ENCODE results near the gene GZMM. TPM values are rescaled to one million over a fixed set of nuclear protein-coding genes. Genes with fewer than 3 reads are reported as not detected.
A peak's percentile ranks its signal among the peaks of the same experiment; 100 is the strongest.

The GZMM gene
- total and polyA plus RNA-seq, 2 of the 13 experiments (the other 11 are each of a cell fraction or from before 2014, with no cell fraction given) = 0.07 TPM; not detected in 1

DNA sequence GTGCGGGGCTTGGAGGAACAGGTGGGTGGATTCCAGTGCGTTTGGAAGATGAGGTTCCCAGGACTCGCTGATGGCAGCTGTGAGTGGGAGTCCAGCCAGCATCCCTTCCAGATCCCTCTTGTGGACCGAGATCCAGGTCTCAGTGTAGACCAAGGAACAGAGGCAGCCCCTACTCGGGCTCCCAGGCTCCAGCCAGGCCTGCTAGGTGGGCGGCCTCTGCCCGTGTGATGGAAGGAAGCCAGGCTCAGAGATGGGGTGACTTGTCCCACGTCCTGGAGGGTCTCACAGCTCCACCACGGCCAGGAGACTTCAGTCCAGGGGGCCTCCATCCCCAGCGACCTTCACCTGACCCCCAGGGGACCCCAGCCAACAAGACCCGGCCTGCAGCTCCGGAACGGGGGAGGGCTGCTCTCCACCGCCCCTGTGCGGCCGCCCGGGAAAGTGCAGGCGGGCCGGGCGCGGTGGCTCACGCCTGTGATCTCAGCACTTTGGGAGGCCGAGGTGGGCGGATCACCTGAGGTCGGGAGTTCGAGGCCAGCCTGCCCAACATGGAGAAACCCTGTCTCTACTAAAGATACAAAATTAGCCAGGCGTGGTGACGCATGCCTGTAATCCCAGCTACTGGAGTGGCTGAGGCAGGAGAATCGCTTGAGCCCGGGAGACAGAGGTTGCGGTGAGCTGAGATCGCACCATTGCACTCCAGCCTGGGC, 48.3 kb upstream of the GZMM start (continued):
- TF ChIP-seq ZFP90 (CRISPR knock-in tag; IDR thresholded peaks at IDR 0.05; ENCODE audit: borderline replicate concordance) = no peak
- TF ChIP-seq ZNF263 (CRISPR knock-in tag; IDR thresholded peaks at IDR 0.05) = no peak
- TF ChIP-seq ZNF781 (CRISPR knock-in tag; IDR thresholded peaks at IDR 0.05; ENCODE audit: borderline replicate concordance, not compliant biosample characterization) = no peak
- TF ChIP-seq, protein P1, sequence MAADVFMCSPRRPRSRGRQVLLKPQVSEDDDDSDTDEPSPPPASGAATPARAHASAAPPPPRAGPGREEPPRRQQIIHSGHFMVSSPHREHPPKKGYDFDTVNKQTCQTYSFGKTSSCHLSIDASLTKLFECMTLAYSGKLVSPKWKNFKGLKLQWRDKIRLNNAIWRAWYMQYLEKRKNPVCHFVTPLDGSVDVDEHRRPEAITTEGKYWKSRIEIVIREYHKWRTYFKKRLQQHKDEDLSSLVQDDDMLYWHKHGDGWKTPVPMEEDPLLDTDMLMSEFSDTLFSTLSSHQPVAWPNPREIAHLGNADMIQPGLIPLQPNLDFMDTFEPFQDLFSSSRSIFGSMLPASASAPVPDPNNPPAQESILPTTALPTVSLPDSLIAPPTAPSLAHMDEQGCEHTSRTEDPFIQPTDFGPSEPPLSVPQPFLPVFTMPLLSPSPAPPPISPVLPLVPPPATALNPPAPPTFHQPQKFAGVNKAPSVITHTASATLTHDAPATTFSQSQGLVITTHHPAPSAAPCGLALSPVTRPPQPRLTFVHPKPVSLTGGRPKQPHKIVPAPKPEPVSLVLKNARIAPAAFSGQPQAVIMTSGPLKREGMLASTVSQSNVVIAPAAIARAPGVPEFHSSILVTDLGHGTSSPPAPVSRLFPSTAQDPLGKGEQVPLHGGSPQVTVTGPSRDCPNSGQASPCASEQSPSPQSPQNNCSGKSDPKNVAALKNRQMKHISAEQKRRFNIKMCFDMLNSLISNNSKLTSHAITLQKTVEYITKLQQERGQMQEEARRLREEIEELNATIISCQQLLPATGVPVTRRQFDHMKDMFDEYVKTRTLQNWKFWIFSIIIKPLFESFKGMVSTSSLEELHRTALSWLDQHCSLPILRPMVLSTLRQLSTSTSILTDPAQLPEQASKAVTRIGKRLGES (CRISPR knock-in tag; IDR thresholded peaks at IDR 0.05; ENCODE audit: borderline replicate concordance) = no peak
- TF ChIP-seq, protein P2, sequence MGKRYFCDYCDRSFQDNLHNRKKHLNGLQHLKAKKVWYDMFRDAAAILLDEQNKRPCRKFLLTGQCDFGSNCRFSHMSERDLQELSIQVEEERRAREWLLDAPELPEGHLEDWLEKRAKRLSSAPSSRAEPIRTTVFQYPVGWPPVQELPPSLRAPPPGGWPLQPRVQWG (CRISPR knock-in tag; IDR thresholded peaks at IDR 0.05; ENCODE audit: borderline replicate concordance, low read depth) = no peak

DNA sequence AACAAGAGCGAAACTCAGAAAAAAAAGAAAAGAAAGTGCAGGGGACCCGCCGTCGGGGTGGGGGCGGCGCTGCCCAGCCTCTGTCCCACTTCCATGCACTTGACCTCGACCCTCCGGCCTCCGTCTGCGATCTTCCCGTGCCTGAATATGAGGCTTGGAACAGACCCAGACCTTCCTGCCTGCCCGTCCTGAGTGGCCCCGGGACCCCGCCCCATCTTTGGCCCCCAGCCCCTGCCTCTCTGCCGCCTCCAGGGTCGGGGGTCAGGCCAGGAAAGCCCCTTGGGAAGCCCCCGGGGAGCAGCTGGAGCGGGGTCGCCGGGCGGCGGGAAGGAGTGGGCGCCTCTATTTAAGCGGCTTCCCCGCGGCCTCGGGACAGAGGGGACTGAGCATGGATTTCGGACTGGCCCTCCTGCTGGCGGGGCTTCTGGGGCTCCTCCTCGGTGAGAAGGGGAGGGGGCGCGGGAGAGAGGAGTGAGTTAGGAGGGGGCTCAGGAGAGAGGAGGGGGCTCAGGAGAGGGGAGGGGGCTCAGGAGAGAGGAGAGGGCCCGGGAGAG, 47.7 kb upstream of the GZMM start, which contains the start of gene MADCAM1:
Gene MADCAM1 (plus strand): TSS at position 375 of the 554 bp plus-strand sequence. CDS start 14 bp downstream, at position 389.
- Histone ChIP-seq H3K9ac (ENCODE audit: insufficient read depth, low read depth, low read length) (no peak within 1 kb of the TSS), H3K4me2 (ENCODE audit: low read depth, low read length) (peak within 1 kb of the TSS; percentile 55; the same call in 1 of the 2 replicates), H3K27ac (ENCODE audit: extremely low read length, insufficient read depth, low read length) (no peak within 1 kb of the TSS), H3K4me1 (ENCODE audit: insufficient read depth, low read length) (peaks cover 45% of the 10 kb centered on the region), H3K36me3 (replicated peaks in 1 of 2; ENCODE audit: control insufficient read depth in 1 of 2, insufficient read depth in 2 of 2, low read length in 2 of 2) (no peaks in the 10 kb centered on the region), H2AFZ (ENCODE audit: low read length) (no peak within 1 kb of the TSS), H3K79me2 (ENCODE audit: insufficient read depth, low read length) (no peaks in the 10 kb centered on the region), H3K4me3 (replicated peaks in 1 of 3; ENCODE audit: insufficient read depth in 1 of 3, low read depth in 2 of 3, low read length in 3 of 3) (peak within 1 kb of the TSS in 2 of 3 experiments; percentile 55 to 78; a peak in 3 of 6 replicates), H3K27me3 (ENCODE audit: control insufficient read depth in 1 of 2, insufficient read depth in 2 of 2, low read length in 2 of 2) (peaks cover 0 to 4% of the 10 kb centered on the region in 2 experiments; a peak in 2 of 5 replicates), H3K9me3 (ENCODE audit: low read length) (no peaks in the 10 kb centered on the region), H4K20me1 (ENCODE audit: insufficient read depth, low read length) (no peaks in the 10 kb centered on the region)
- POLR2A ChIA-PET = interaction anchor here (2.6 kb wide), 1 partner anchor 10 kb away, joined by 23 read pairs; no protein-coding TSS in a partner anchor
- no TSS peak for BruUV-seq (replicated peaks)
- ATAC-seq = no peak
- no peak for FAIRE-seq
- in situ Hi-C loops (cut with HindIII; ENCODE audit: extremely low pct_ligation_motif_present, low pct_unique_long_range_greater_than_20kb) (no loop called here), intact Hi-C loops (cut with micrococcal nuclease; ENCODE audit: unreplicated experiment) (no loop called here)
- no peak for DNase-seq (ENCODE audit: low spot score)
- 36% methylated on average over 31 of the region's 33 CpGs for WGBS (ENCODE audit: low lambda C conversion rate)
- CTCF ChIA-PET (ENCODE audit: low intra/inter-chr PET ratio, low total read pairs) = interaction anchor here (0.8 to 1.5 kb wide), 3 partner anchors 10 to 14 kb away, joined by 3 to 5 read pairs (median 5); partner anchors contain the start of gene TPGS1
- TF ChIP-seq ZNF572 (CRISPR knock-in tag; IDR thresholded peaks at IDR 0.05) (no peak), ZNF263 (CRISPR knock-in tag; IDR thresholded peaks at IDR 0.05) (no peak), NFE2 (CRISPR knock-in tag; IDR thresholded peaks at IDR 0.05) (no peak), TRIM24 (CRISPR knock-in tag; IDR thresholded peaks at IDR 0.05) (no peak), SRY (CRISPR knock-in tag; IDR thresholded peaks at IDR 0.05) (no peak), ZNF616 (CRISPR knock-in tag; IDR thresholded peaks at IDR 0.05; ENCODE audit: low read depth) (no peak), ZKSCAN8 (CRISPR knock-in tag; IDR thresholded peaks at IDR 0.05; ENCODE audit: borderline replicate concordance) (no peak), HOXA9 (CRISPR knock-in tag; IDR thresholded peaks at IDR 0.05; ENCODE audit: borderline replicate concordance) (no peak)
- TF ChIP-seq, protein P3, sequence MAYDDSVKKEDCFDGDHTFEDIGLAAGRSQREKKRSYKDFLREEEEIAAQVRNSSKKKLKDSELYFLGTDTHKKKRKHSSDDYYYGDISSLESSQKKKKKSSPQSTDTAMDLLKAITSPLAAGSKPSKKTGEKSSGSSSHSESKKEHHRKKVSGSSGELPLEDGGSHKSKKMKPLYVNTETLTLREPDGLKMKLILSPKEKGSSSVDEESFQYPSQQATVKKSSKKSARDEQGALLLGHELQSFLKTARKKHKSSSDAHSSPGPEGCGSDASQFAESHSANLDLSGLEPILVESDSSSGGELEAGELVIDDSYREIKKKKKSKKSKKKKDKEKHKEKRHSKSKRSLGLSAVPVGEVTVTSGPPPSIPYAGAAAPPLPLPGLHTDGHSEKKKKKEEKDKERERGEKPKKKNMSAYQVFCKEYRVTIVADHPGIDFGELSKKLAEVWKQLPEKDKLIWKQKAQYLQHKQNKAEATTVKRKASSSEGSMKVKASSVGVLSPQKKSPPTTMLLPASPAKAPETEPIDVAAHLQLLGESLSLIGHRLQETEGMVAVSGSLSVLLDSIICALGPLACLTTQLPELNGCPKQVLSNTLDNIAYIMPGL (CRISPR knock-in tag; IDR thresholded peaks at IDR 0.05; ENCODE audit: borderline replicate concordance in 1 of 2, low read depth in 1 of 2) = no peak
- TF ChIP-seq, protein P4, sequence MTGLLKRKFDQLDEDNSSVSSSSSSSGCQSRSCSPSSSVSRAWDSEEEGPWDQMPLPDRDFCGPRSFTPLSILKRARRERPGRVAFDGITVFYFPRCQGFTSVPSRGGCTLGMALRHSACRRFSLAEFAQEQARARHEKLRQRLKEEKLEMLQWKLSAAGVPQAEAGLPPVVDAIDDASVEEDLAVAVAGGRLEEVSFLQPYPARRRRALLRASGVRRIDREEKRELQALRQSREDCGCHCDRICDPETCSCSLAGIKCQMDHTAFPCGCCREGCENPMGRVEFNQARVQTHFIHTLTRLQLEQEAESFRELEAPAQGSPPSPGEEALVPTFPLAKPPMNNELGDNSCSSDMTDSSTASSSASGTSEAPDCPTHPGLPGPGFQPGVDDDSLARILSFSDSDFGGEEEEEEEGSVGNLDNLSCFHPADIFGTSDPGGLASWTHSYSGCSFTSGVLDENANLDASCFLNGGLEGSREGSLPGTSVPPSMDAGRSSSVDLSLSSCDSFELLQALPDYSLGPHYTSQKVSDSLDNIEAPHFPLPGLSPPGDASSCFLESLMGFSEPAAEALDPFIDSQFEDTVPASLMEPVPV (CRISPR knock-in tag; IDR thresholded peaks at IDR 0.05) = no peak

All from HepG2 (cell line).